Upper lobe of left lung (tissue), 6 donors: ENCODE results near the gene RIPK4. TPM values are rescaled to one million over a fixed set of nuclear protein-coding genes. Genes with fewer than 3 reads are reported as not detected.
"Not testable (repeated sequence)": the region's sequence is repeated elsewhere in the genome, so short reads cannot be mapped to it uniquely, and the experiment has no call there.

Experiments
- ATAC-seq, 2 donors: fragments of 200-7000 bp; cut with Tn5 transposase; one replicate each; pipeline ENCODE4 v1.9.1; 2022; ENCODE audit warnings: mild to moderate bottlenecking in 2 of 2, moderate library complexity in 2 of 2; ENCODE audit not compliant: low FRiP score in 2 of 2
- DNase-seq, 2 donors: peaks; one replicate each; pipeline ENCODE4 v3.0.0-alpha.2; 2019 to 2020
- H3K27ac ChIP-seq, 4 donors: fragments of 200-600 bp; sonication (generic); one replicate each; pipeline ENCODE4 v1.5.1; 2016 to 2019
- H3K27me3 ChIP-seq, 4 donors: fragments of 200-600 bp; sonication (generic); one replicate each; pipeline ENCODE4 v1.5.1; 2017 to 2019
- H3K36me3 ChIP-seq, 4 donors: fragments of 200-600 bp; sonication (generic); one replicate each; pipeline ENCODE4 v1.5.1; 2016 to 2019
- H3K4me1 ChIP-seq, 4 donors: fragments of 200-600 bp; sonication (generic); one replicate each; pipeline ENCODE4 v1.5.1; 2018 to 2019
- H3K4me3 ChIP-seq, 4 donors: fragments of 200-600 bp; sonication (generic); one replicate each; pipeline ENCODE4 v1.5.1; 2017 to 2019; ENCODE audit warnings: mild to moderate bottlenecking in 2 of 4, moderate library complexity in 1 of 4
- H3K9me3 ChIP-seq, 4 donors: fragments of 200-600 bp; sonication (generic); one replicate each; pipeline ENCODE4 v1.5.1; 2018 to 2019
- CTCF ChIP-seq, 6 experiments: fragments of 450-650 bp in 4 of 6; fragments of 200-600 bp in 2 of 6; sonication (generic) in 2 of 6; IDR thresholded peaks; one replicate each; pipeline ENCODE4 v1.5.1; 2016 to 2019; ENCODE audit warnings: antibody characterized with exemption in 6 of 6
- EP300 ChIP-seq, 4 donors: sonication (generic); formaldehyde crosslinking; IDR thresholded peaks; one replicate each; pipeline ENCODE4 v1.5.1; 2017; ENCODE audit warnings: antibody characterized with exemption in 4 of 4, control low read depth in 2 of 4
- POLR2A ChIP-seq, 4 donors: fragments of 450-650 bp; IDR thresholded peaks; one replicate each; pipeline ENCODE4 v1.5.1; 2016 to 2017; ENCODE audit warnings: antibody characterized with exemption in 4 of 4, mild to moderate bottlenecking in 2 of 4
- POLR2AphosphoS5 ChIP-seq, 2 donors: sonication (generic); formaldehyde crosslinking; IDR thresholded peaks; one replicate each; pipeline ENCODE4 v1.5.1; 2017; ENCODE audit warnings: antibody characterized with exemption in 2 of 2
- WGBS, 2 donors: methylation state at CpG; one replicate each; pipeline ENCODE4 v1.1.5; 2017 to 2018; 5-methylcytosine and 5-hydroxymethylcytosine counted together
- total RNA-seq, 6 donors: library from RNA; depleted of rRNA in 4 of 6; stranded (reverse); fragments of >200 nt in 4 of 6; gene quantifications; one replicate each; pipeline versions ENCODE4 v1.1.0 to v1.2.1, GENCODE V29; 2016 to 2021
- donor health status: DM: no; HTN: no; CAD: no; lungs with moderate emphysema.
- donor health status: DM: no; HTN: yes; CAD: no; lungs with severe emphysema.

The RIPK4 gene
- total RNA-seq, 6 donors from 2014 or later, result 6.3 to 18.6 (median 14.9) TPM

DNA sequence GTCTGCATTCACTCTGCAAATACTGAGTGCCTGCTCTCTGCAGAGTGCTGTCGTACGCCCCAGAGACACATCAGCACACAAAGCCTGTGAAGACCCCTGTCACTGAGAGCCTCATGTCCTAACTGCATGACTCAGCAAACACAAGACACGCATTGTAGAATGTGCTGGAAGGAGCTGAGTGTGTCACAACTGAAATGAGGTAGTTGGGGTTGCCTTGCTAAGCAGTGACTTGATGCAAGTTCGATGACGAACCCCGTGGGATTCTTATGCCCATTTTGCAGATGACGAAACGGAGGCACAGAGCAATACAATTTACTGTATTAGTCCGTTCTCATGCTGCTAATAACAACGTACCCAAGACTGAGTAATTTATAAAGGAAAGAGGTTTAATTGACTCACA is 65.1 kb downstream of the RIPK4 start:
- Histone ChIP-seq H3K36me3 (no peaks in the 10 kb centered on the region), H3K4me3 (no peak overlapping the region), H3K27me3 (no peaks in the 10 kb centered on the region), H3K27ac (no peak overlapping the region), H3K9me3 (no peaks in the 10 kb centered on the region), H3K4me1 (no peaks in the 10 kb centered on the region)
- ATAC-seq (no peak), DNase-seq (no peak)
- TF ChIP-seq EP300 (IDR thresholded peaks at IDR 0.05), result no peak
- TF ChIP-seq POLR2A (IDR thresholded peaks at IDR 0.05), result no peak
- no peak for TF ChIP-seq POLR2AphosphoS5 (IDR thresholded peaks at IDR 0.05)
- no peak for TF ChIP-seq CTCF (IDR thresholded peaks at IDR 0.05)
- WGBS, 2 donors, result 80 to 84% methylated on average over 10 of the region's 10 CpGs

- Histone ChIP-seq H3K9me3 (no peaks in the 10 kb centered on the region), H3K27ac (no peak overlapping the region), H3K27me3 (no peaks in the 10 kb centered on the region), H3K4me1 (no peaks in the 10 kb centered on the region), H3K36me3 (no peaks in the 10 kb centered on the region), H3K4me3 (no peak overlapping the region)
- DNase-seq (no peak), ATAC-seq (no peak)
- TF ChIP-seq POLR2AphosphoS5 (IDR thresholded peaks at IDR 0.05) (no peak), EP300 (IDR thresholded peaks at IDR 0.05) (no peak), POLR2A (IDR thresholded peaks at IDR 0.05) (no peak), CTCF (IDR thresholded peaks at IDR 0.05) (no peak)
- WGBS, 2 donors, result 85 to 87% methylated on average over 10 of the region's 10 CpGs
Measured at GRCh38 chr21:41699311-41699710, 67.5 kb downstream of the RIPK4 start.

DNA sequence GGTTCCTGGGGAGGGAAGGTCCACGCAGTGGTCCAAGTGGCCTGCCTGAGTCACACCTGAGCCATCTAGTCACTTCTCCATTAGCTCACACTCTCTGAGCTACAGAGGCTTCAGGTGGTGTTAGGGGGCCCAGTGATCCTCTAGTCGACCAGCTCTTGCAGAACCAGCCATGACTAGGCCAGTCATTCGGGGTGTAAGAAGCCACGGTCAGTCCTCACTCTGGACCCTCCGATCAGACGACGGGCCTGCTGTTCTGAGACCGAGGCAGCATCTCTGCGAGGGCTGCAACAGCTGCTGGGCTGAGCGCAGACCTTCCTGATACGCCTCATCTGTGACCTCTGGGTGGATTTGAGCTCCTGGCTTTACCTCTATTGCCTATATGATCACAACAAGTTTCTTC is 68.8 kb downstream of the RIPK4 start:
- Histone ChIP-seq H3K9me3 (no peaks in the 10 kb centered on the region), H3K27me3 (no peaks in the 10 kb centered on the region), H3K27ac (no peak overlapping the region), H3K36me3 (no peaks in the 10 kb centered on the region), H3K4me1 (no peaks in the 10 kb centered on the region), H3K4me3 (no peak overlapping the region)
- 94 to 96% methylated on average over 11 of the region's 11 CpGs for WGBS, 2 donors
- ATAC-seq, result no peak
- DNase-seq, result no peak
- TF ChIP-seq EP300 (IDR thresholded peaks at IDR 0.05), result no peak
- no peak for TF ChIP-seq CTCF (IDR thresholded peaks at IDR 0.05)
- no peak for TF ChIP-seq POLR2AphosphoS5 (IDR thresholded peaks at IDR 0.05)
- no peak for TF ChIP-seq POLR2A (IDR thresholded peaks at IDR 0.05)

- Histone ChIP-seq H3K9me3 (no peaks in the 10 kb centered on the region), H3K27me3 (no peaks in the 10 kb centered on the region), H3K27ac (no peak overlapping the region), H3K4me1 (no peaks in the 10 kb centered on the region), H3K4me3 (no peak overlapping the region), H3K36me3 (no peaks in the 10 kb centered on the region)
- WGBS, 2 donors, result 54% methylated on average over 2 of the region's 2 CpGs
- ATAC-seq, result no peak
- DNase-seq, result no peak
- TF ChIP-seq POLR2AphosphoS5 (IDR thresholded peaks at IDR 0.05) (no peak), EP300 (IDR thresholded peaks at IDR 0.05) (no peak), POLR2A (IDR thresholded peaks at IDR 0.05) (no peak), CTCF (IDR thresholded peaks at IDR 0.05) (no peak)
Measured at GRCh38 chr21:41695513-41695912, 71.3 kb downstream of the RIPK4 start.

- not testable (repeated sequence) for DNase-seq, H3K27me3 ChIP-seq, H3K9me3 ChIP-seq, H3K27ac ChIP-seq, H3K36me3 ChIP-seq, H3K4me3 ChIP-seq, ATAC-seq, H3K4me1 ChIP-seq
- WGBS, 2 donors, result 89 to 92% methylated on average over 4 of the region's 4 CpGs
Measured at GRCh38 chr21:41694042-41694441, 72.8 kb downstream of the RIPK4 start.
